ENCODE data around the gene TPCN2.
"Not testable (repeated sequence)": the region's sequence is repeated elsewhere in the genome, so short reads cannot be mapped to it uniquely, and the experiment has no call there.

TPCN2 gene

DNA sequence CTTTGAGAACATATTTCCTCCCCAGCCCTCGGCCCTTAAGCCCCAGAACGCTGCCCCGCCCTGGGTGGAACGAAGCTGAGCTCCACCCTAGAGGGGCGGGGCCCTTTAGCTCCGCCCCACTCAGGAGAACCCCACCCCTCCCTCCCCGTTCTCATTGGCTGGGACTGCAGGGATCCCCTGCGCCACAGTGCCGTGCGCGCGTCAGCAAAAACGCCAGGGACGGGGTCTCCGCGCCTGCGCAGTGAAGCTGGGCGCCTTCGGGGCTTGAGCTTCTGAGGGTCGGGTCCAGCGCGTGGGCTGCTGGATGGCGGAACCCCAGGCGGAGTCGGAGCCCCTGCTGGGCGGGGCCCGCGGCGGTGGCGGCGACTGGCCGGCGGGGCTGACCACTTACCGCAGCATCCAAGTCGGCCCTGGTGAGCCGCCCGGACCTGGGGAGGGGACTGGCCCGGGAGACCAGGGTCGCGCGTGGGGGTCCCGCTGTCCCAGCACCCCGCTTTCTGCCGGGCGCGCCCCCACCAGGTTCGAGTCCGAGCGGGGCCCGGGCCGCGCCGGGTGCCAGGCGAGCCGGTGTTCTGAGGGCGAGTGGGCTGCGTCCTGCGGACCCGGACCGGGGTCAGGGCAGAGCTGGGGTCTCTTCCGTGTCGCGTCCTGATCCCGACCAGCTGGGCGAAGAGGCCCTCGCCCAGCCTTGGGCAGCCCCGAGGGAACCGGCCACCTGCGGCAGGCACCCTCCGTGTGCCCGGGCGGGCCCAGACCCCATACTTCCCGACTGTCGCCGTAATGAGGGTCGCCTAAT, at the start of gene TPCN2:
TPCN2 (plus strand) TSS at position 239 of the 796 bp plus-strand sequence; CDS start at position 305, 66 bp downstream.
- Histone ChIP-seq H3K9ac (ENCODE audit: low read length) (peak within 1 kb of the TSS; percentile 86), H3K36me3 (ENCODE audit: control insufficient read depth, insufficient read depth, low read length) (peaks cover 6% of the 10 kb centered on the region), H3K27me3 (ENCODE audit: control insufficient read depth, insufficient read depth, low read length) (no peaks in the 10 kb centered on the region), H3K4me1 (ENCODE audit: control insufficient read depth, insufficient read depth, low read length) (peaks cover 35% of the 10 kb centered on the region), H3K27ac (ENCODE audit: low read depth, low read length) (peak within 1 kb of the TSS; percentile 79; the same call in 1 of the 2 replicates), H3K4me3 (ENCODE audit: low read depth, low read length) (peak within 1 kb of the TSS; percentile 82), H3K9me3 (ENCODE audit: control insufficient read depth, insufficient read depth, low read depth, low read length) (no peaks in the 10 kb centered on the region)

GRCh38 chr11:68999093-68999747, 49.5 kb upstream of the TPCN2 start:
- no peak overlapping the region for H3K27ac ChIP-seq (ENCODE audit: low read depth, low read length)
- no peaks in the 10 kb centered on the region for H3K36me3 ChIP-seq (ENCODE audit: control insufficient read depth, insufficient read depth, low read length)
- H3K27me3 ChIP-seq (ENCODE audit: control insufficient read depth, insufficient read depth, low read length) = no peaks in the 10 kb centered on the region
- H3K4me3 ChIP-seq (ENCODE audit: low read depth, low read length) = no peak overlapping the region
- peaks cover 4% of the 10 kb centered on the region; the same call in 1 of the 2 replicates for H3K4me1 ChIP-seq (ENCODE audit: control insufficient read depth, insufficient read depth, low read length)
- H3K9ac ChIP-seq (ENCODE audit: low read length) = no peak overlapping the region
- no peaks in the 10 kb centered on the region for H3K9me3 ChIP-seq (ENCODE audit: control insufficient read depth, insufficient read depth, low read depth, low read length)

DNA sequence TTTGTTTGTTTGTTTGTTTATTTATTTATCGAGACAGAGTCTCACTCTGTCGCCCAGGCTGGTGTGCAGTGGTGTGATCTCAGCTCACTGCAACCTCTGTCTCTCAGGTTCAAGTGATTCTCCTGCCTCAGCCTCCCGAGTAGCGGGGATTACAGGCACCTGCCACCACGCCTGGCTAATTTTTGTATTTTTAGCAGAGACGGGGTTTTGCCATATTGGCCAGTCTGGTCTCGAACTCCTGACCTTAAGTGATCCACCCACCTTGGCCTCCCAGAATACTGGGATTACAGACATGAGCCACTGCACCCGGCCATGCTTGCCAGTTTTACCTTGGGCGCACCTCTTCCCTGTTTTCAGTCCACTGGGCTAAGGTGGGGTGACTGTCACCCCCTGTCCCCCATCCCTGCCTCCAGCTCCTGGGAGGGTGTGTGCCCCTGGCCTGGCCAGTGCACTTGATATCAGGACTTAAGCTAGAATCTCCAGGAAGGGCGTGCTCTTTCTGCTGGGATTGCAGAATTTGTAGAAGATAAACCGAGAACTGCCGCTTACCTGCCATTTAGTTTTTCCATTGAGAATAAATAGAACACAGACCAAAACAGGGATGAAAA, 48.9 kb upstream of the TPCN2 start:
- not testable (repeated sequence) for H3K27me3 ChIP-seq (ENCODE audit: control insufficient read depth, insufficient read depth, low read length); H3K27ac ChIP-seq (ENCODE audit: low read depth, low read length)

DNA sequence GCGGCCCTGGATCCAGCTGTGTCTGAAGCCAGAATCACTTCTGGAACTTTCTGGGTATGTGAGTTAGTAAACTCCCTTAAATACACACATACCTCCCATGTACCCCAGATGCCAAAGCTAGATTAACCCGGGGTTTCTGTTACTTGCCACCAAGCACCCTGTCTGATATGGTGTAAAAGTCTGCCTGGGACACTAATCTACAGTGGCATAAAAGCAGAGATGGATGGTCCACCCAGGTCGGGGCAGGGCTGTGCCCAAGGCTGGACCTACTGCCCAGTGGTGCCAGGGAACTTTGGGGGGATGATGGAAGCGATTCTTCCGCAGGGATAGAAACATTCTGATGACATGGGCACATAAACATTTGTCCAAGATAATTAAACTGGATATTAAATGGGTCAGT, 48.3 kb upstream of the TPCN2 start:
- Histone ChIP-seq H3K36me3 (ENCODE audit: control insufficient read depth, insufficient read depth, low read length) (peaks cover 1% of the 10 kb centered on the region; the same call in 1 of the 2 replicates), H3K9me3 (ENCODE audit: control insufficient read depth, insufficient read depth, low read depth, low read length) (no peaks in the 10 kb centered on the region), H3K27me3 (ENCODE audit: control insufficient read depth, insufficient read depth, low read length) (no peaks in the 10 kb centered on the region), H3K27ac (ENCODE audit: low read depth, low read length) (no peak overlapping the region), H3K4me3 (ENCODE audit: low read depth, low read length) (no peak overlapping the region), H3K9ac (ENCODE audit: low read length) (no peak overlapping the region), H3K4me1 (ENCODE audit: control insufficient read depth, insufficient read depth, low read length) (peaks cover 4% of the 10 kb centered on the region; the same call in 1 of the 2 replicates)

More for the DNA sequence above, 48.9 kb upstream of the TPCN2 start:
- not testable (repeated sequence) for H3K36me3 ChIP-seq (ENCODE audit: control insufficient read depth, insufficient read depth, low read length); H3K4me3 ChIP-seq (ENCODE audit: low read depth, low read length); H3K9ac ChIP-seq (ENCODE audit: low read length); H3K4me1 ChIP-seq (ENCODE audit: control insufficient read depth, insufficient read depth, low read length); H3K9me3 ChIP-seq (ENCODE audit: control insufficient read depth, insufficient read depth, low read depth, low read length)

DNA sequence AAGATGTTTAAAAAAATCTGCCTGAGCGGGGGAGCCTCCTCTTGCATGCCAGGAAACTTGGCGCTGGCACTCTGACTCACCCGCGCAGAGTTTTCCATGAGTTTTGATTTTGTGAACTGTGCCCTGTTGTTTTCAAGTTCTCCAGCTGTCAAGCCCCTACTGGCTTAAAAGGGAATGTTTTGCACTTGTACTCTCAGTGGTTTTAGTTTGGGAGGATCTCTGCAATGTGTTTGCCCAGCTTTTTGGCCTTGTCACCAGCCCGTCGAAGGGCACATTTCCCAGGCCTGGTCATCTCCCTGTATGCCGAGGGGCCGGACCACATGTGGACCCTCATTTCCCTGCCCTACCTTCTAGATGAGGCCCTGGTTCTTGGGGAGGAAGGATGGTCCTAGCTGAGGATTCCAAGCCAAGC, 47.9 kb upstream of the TPCN2 start:
- Histone ChIP-seq H3K36me3 (ENCODE audit: control insufficient read depth, insufficient read depth, low read length) (peaks cover 3% of the 10 kb centered on the region; the same call in 1 of the 2 replicates), H3K27ac (ENCODE audit: low read depth, low read length) (no peak overlapping the region), H3K9me3 (ENCODE audit: control insufficient read depth, insufficient read depth, low read depth, low read length) (no peaks in the 10 kb centered on the region), H3K27me3 (ENCODE audit: control insufficient read depth, insufficient read depth, low read length) (no peaks in the 10 kb centered on the region), H3K9ac (ENCODE audit: low read length) (no peak overlapping the region), H3K4me3 (ENCODE audit: low read depth, low read length) (no peak overlapping the region), H3K4me1 (ENCODE audit: control insufficient read depth, insufficient read depth, low read length) (peaks cover 4% of the 10 kb centered on the region; the same call in 1 of the 2 replicates)

DNA sequence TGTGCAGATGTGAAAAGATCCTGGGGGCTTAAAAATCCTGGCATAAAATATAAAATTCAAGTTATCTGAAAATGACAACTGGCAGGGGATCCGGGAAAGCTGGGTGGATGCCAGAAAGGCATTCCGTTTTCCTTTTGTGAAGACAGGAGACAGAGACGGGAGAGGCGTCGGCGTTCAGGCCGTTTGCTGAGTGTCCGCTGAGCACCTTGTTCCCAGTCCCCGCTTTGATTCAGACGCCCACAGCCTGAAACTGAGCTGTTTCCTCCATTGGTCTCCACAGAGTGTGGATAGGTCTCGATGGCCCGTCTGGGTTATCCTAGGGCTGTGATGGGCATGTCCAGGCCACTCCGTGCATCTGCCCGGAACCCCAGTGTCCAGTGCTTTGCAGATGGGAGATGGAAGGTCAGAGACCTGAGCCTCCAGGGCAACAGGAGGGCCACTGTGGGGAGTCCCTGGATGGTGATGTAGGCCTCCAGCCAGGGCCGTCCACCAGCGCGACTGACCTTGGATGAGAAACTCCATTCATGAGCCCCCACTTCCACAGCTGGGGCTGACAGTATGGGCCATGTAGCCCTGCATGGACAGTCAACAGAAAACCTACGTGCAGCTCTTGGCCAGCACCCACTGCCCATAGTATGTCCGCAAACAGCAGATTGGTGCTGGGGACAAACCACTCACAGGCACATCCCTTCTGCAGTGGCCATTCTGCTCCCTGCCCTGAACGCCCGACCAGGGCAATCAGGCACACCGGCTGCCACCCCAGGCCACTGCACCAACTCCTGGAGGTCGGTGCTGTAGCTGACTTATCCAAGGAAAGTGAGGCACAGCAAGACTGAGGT, 47.3 kb upstream of the TPCN2 start:
- Histone ChIP-seq H3K9me3 (ENCODE audit: control insufficient read depth, insufficient read depth, low read depth, low read length) (no peaks in the 10 kb centered on the region), H3K36me3 (ENCODE audit: control insufficient read depth, insufficient read depth, low read length) (peaks cover 3% of the 10 kb centered on the region; the same call in 1 of the 2 replicates), H3K9ac (ENCODE audit: low read length) (no peak overlapping the region), H3K4me3 (ENCODE audit: low read depth, low read length) (no peak overlapping the region), H3K27ac (ENCODE audit: low read depth, low read length) (no peak overlapping the region), H3K27me3 (ENCODE audit: control insufficient read depth, insufficient read depth, low read length) (no peaks in the 10 kb centered on the region), H3K4me1 (ENCODE audit: control insufficient read depth, insufficient read depth, low read length) (peaks cover 4% of the 10 kb centered on the region; the same call in 1 of the 2 replicates)

DNA sequence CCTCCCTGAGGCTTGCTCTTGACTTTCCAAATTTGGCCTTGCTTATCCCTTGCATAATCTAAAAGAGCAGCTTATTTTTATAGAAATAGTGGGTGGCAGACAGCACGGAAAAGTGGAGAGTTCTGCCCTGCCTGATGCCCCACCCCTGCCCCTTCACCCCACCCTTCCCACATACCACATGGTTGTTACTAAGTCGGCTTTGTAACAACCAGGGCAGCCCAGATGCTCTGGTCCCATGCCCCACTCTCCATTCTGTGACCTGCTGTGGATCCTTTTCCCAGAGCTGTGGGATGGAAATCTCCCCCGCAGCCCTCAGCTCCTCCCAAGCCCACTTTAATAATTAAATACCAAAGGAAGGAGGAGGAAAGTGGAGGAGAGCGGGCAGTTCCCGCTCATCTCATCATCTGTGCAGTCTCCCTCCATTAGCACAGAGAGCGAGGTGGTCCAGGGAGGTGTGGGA, 46.6 kb upstream of the TPCN2 start:
- no peak overlapping the region for H3K9ac ChIP-seq (ENCODE audit: low read length)
- no peaks in the 10 kb centered on the region for H3K27me3 ChIP-seq (ENCODE audit: control insufficient read depth, insufficient read depth, low read length)
- H3K27ac ChIP-seq (ENCODE audit: low read depth, low read length) = no peak overlapping the region
- H3K4me1 ChIP-seq (ENCODE audit: control insufficient read depth, insufficient read depth, low read length) = peaks cover 4% of the 10 kb centered on the region; the same call in 1 of the 2 replicates
- no peaks in the 10 kb centered on the region for H3K9me3 ChIP-seq (ENCODE audit: control insufficient read depth, insufficient read depth, low read depth, low read length)
- H3K4me3 ChIP-seq (ENCODE audit: low read depth, low read length) = no peak overlapping the region
- H3K36me3 ChIP-seq (ENCODE audit: control insufficient read depth, insufficient read depth, low read length) = peaks cover 3% of the 10 kb centered on the region; the same call in 1 of the 2 replicates

GRCh38 chr11:69002570-69003231, 46.0 kb upstream of the TPCN2 start:
- H3K9me3 ChIP-seq (ENCODE audit: control insufficient read depth, insufficient read depth, low read depth, low read length) = no peaks in the 10 kb centered on the region
- peaks cover 3% of the 10 kb centered on the region; the same call in 1 of the 2 replicates for H3K36me3 ChIP-seq (ENCODE audit: control insufficient read depth, insufficient read depth, low read length)
- H3K4me1 ChIP-seq (ENCODE audit: control insufficient read depth, insufficient read depth, low read length) = peaks cover 5% of the 10 kb centered on the region; the same call in 1 of the 2 replicates
- no peak overlapping the region for H3K9ac ChIP-seq (ENCODE audit: low read length)
- no peak overlapping the region for H3K4me3 ChIP-seq (ENCODE audit: low read depth, low read length)
- H3K27me3 ChIP-seq (ENCODE audit: control insufficient read depth, insufficient read depth, low read length) = no peaks in the 10 kb centered on the region
- no peak overlapping the region for H3K27ac ChIP-seq (ENCODE audit: low read depth, low read length)

DNA sequence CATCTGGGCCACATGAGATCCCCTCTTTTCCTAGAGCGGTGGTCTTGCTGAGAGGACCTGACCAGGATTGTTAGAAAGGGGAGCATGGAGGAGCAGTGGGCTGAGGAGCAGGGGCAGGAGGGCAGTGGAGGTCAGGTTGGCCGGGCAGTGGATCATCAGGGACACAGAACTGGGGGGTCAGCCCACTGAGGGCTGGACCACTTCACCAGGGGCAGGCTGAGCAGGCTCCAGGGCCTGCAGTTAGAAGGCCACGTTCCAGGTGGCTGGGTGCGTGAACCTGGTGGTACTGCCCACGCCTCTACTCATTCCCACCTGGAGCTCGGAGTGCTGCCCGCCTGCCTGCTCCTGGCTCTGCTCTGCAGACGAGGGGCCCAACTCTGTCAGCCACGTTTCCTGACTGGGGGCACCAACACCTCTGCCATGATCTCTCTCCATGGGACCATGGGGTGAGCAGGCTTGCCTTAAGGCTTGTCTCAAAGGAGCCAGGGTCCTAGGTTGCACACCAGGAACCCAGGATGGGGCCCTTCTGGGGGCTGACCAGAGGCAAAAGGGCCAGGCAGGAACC, 45.3 kb upstream of the TPCN2 start:
- no peaks in the 10 kb centered on the region for H3K9me3 ChIP-seq (ENCODE audit: control insufficient read depth, insufficient read depth, low read depth, low read length)
- peaks cover 10% of the 10 kb centered on the region; the same call in 1 of the 2 replicates for H3K4me1 ChIP-seq (ENCODE audit: control insufficient read depth, insufficient read depth, low read length)
- H3K36me3 ChIP-seq (ENCODE audit: control insufficient read depth, insufficient read depth, low read length) = peaks cover 3% of the 10 kb centered on the region; the same call in 1 of the 2 replicates
- no peak overlapping the region for H3K4me3 ChIP-seq (ENCODE audit: low read depth, low read length)
- no peaks in the 10 kb centered on the region for H3K27me3 ChIP-seq (ENCODE audit: control insufficient read depth, insufficient read depth, low read length)
- no peak overlapping the region for H3K27ac ChIP-seq (ENCODE audit: low read depth, low read length)
- H3K9ac ChIP-seq (ENCODE audit: low read length) = no peak overlapping the region
